Natural killer cell (primary cell): ENCODE data around the gene PPP1R14C. TPM values are rescaled to one million over a fixed set of nuclear protein-coding genes. Genes with fewer than 3 reads are reported as not detected.

ENCODE experiments used
- ATAC-seq, 3 donors: fragments of 150-1000 bp in 2 of 3; fragments of 200-7000 bp in 1 of 3; cut with Tn5 transposase; 1 replicate in 1 of 3; 2 replicates in 2 of 3; pipeline ENCODE4 v1.10.0; 2021; ENCODE audit warnings: mild to moderate bottlenecking in 2 of 3, moderate library complexity in 2 of 3
- DNase-seq, 2 donors: peaks; one replicate each; pipeline versions ENCODE4 v3.0.0 to v3.0.0-alpha.2; 2013 to 2021; ENCODE audit warnings: mixed read lengths in 1 of 2
- H3K27ac ChIP-seq: one replicate; pipeline ENCODE4 v1.5.1; 2013; ENCODE audit warnings: mild to moderate bottlenecking, low read length
- H3K27me3 ChIP-seq: one replicate; pipeline ENCODE4 v1.6.1; 2013; ENCODE audit warnings: low read length; ENCODE audit not compliant: control insufficient read depth, insufficient read depth
- H3K36me3 ChIP-seq: one replicate; pipeline ENCODE4 v1.6.1; 2013; ENCODE audit warnings: low read length; ENCODE audit not compliant: control insufficient read depth, insufficient read depth
- H3K4me1 ChIP-seq: one replicate; pipeline ENCODE4 v1.6.1; 2013; ENCODE audit warnings: low read length; ENCODE audit not compliant: control insufficient read depth, insufficient read depth
- H3K4me3 ChIP-seq: one replicate; pipeline ENCODE4 v1.5.1; 2013; ENCODE audit warnings: low read length
- H3K9me3 ChIP-seq: one replicate; pipeline ENCODE4 v1.6.1; 2013; ENCODE audit warnings: low read length; ENCODE audit not compliant: control insufficient read depth, insufficient read depth
- H3K27ac Mint-ChIP-seq, 2 donors: one replicate each; pipeline ENCODE4 v1.8.0; 2022; ENCODE audit warnings: mild to moderate bottlenecking in 2 of 2, mixed read lengths in 2 of 2, moderate library complexity in 1 of 2
- H3K27me3 Mint-ChIP-seq, 2 donors: one replicate each; pipeline ENCODE4 v1.8.0; 2022; ENCODE audit warnings: low read depth in 2 of 2, mixed read lengths in 2 of 2
- H3K36me3 Mint-ChIP-seq: one replicate; pipeline ENCODE4 v1.8.0; 2022; ENCODE audit warnings: mixed read lengths
- H3K4me1 Mint-ChIP-seq, 2 donors: one replicate each; pipeline ENCODE4 v1.8.0; 2022; ENCODE audit warnings: mixed read lengths in 2 of 2
- H3K4me3 Mint-ChIP-seq: one replicate; pipeline ENCODE4 v1.8.0; 2022; ENCODE audit warnings: mild to moderate bottlenecking, moderate library complexity, mixed read lengths
- H3K9me3 Mint-ChIP-seq, 2 donors: one replicate each; pipeline ENCODE4 v1.8.0; 2022; ENCODE audit warnings: mixed read lengths in 2 of 2
- CTCF ChIP-seq: fragments of 200-600 bp; IDR thresholded peaks from one replicate; pipeline ENCODE4 v1.8.0; 2022; ENCODE audit warnings: antibody characterized with exemption
- whole genome bisulfite sequencing: methylation state at CpG from one replicate; pipeline ENCODE4 v1.1.7; 2013; ENCODE audit warnings: missing lambda C conversion rate; ENCODE audit not compliant: insufficient coverage; 5-methylcytosine and 5-hydroxymethylcytosine counted together
- intact Hi-C: fragments of 100-400 bp; cut with micrococcal nuclease; formaldehyde crosslinking; loops from one replicate; pipeline ENCODE4 v1.14.2; 2022
- total RNA-seq, 4 donors: library from RNA; stranded (reverse); fragments of 120-200 nt in 1 of 4; gene quantifications; one replicate each; pipeline versions ENCODE4 v1.2.3 to v1.2.4, GENCODE V29; 2013 to 2022

PPP1R14C gene
- total RNA-seq, 3 donors from 2014 or later (not counting 1 experiment from before 2014, with no cell fraction given): not detected

- WGBS: 85% methylated on average over 1 of the region's 1 CpG
- no peaks in the 10 kb centered on the region for H3K36me3 ChIP-seq
- peaks cover 26% of the 10 kb centered on the region for H3K27me3 ChIP-seq
- H3K9me3 ChIP-seq: peaks cover 4% of the 10 kb centered on the region
- H3K27ac ChIP-seq: no peak overlapping the region
- no peak for DNase-seq
- intact Hi-C loops: no loop called here
- H3K9me3 Mint-ChIP-seq: no peaks in the 10 kb centered on the region
- no peak overlapping the region for H3K4me3 Mint-ChIP-seq
- ATAC-seq: no peak
- no peak overlapping the region for H3K4me3 ChIP-seq
- H3K4me1 Mint-ChIP-seq: peaks cover 11 to 12% of the 10 kb centered on the region in 2 donors
- H3K27ac Mint-ChIP-seq: no peak overlapping the region
- peaks cover 18% of the 10 kb centered on the region for H3K4me1 ChIP-seq
- no peak for TF ChIP-seq CTCF
- no peaks in the 10 kb centered on the region for H3K36me3 Mint-ChIP-seq
- peaks cover 20 to 55% of the 10 kb centered on the region in 2 donors for H3K27me3 Mint-ChIP-seq
These were observed 128.3 kb downstream of the PPP1R14C start for GRCh38 chr6:150271172-150271500.

DNA sequence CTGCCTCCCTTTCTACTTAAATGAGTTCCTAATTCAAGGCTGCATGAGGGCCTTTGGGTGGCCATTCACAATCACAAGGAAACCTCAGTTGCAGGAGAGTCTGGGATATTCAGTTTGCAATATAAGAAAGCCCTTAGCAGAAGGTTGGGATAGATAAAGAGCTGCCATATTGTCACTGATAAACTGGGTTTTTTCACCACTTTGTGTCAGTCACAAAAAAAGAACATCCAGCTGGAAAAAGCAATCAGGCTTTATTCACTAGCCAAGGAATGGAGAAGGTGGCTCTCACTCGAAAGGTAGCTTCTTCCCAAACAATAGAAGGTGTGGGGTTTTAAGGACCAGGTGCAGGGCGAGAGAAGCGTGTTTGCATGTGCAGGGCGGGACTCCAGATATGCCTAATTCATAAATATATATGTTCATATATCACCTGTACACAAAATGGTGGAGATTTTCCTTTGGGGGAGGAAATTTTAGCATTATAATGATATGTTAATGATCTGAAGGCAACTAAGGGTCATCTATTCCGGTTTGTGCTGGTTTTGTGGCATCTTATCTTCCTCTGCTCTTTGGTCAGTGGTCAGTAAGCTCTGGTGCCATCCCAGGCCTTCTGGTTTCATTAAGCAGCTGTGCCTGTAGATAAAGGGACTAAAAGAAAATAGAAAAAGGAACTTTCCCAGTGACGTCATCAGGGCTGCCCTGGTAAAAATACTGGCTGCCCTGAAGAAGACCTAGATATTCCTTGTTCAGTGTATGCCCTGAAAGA, 128.8 kb downstream of the PPP1R14C start:
- no peak overlapping the region for H3K4me3 Mint-ChIP-seq
- H3K36me3 Mint-ChIP-seq: no peaks in the 10 kb centered on the region
- H3K27ac ChIP-seq: no peak overlapping the region
- 49% methylated on average over 3 of the region's 6 CpGs for WGBS
- no peak overlapping the region for H3K27ac Mint-ChIP-seq
- H3K27me3 Mint-ChIP-seq: peaks cover 20 to 61% of the 10 kb centered on the region in 2 donors
- peaks cover 11 to 12% of the 10 kb centered on the region in 2 donors for H3K4me1 Mint-ChIP-seq
- no peaks in the 10 kb centered on the region for H3K36me3 ChIP-seq
- peaks cover 29% of the 10 kb centered on the region for H3K27me3 ChIP-seq
- TF ChIP-seq CTCF: no peak
- DNase-seq: no peak
- no peak overlapping the region for H3K4me3 ChIP-seq
- H3K4me1 ChIP-seq: peaks cover 18% of the 10 kb centered on the region
- ATAC-seq: no peak
- H3K9me3 ChIP-seq: peaks cover 4% of the 10 kb centered on the region
- intact Hi-C loops: no loop called here
- no peaks in the 10 kb centered on the region for H3K9me3 Mint-ChIP-seq

DNA sequence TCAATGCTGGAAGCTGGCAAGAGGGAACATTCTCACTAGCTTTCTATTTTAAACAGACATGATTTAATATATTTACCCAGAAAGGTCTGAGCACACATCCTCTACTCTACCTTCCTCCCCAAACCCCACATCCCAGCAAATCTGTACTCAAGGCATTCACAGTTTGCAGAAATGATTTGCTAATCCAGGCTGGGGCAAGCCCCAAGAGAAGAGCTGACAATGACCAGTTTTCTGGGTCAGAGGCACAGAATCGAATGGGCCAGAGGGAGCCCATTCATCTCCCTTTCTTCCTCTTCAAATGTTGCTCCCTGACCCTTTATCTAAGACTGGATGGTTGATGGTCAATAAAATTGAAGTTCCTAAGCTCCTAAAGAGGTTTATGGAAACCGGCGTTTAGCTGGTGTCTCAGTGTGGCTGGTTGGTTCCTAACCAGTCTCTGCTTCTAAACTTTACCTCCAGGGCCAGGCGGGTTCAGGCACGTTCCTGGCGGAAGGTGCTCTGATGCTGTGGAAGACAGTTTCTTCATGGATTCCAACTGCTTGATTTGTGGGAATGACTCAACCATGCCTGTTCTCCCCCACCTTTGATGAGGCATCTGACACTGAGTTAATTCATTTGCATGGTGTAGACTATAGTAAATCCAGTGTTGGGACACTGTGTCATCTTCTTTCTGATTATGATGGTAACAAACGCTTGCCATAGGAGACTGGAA, 129.6 kb downstream of the PPP1R14C start:
- 96% methylated on average over 6 of the region's 7 CpGs for WGBS
- H3K36me3 Mint-ChIP-seq: no peaks in the 10 kb centered on the region
- H3K4me3 Mint-ChIP-seq: no peak overlapping the region
- Histone ChIP-seq H3K27me3 (peaks cover 32% of the 10 kb centered on the region), H3K4me3 (no peak overlapping the region), H3K4me1 (peaks cover 18% of the 10 kb centered on the region), H3K27ac (no peak overlapping the region), H3K9me3 (peaks cover 4% of the 10 kb centered on the region), H3K36me3 (no peaks in the 10 kb centered on the region)
- H3K9me3 Mint-ChIP-seq: no peaks in the 10 kb centered on the region
- no peak for TF ChIP-seq CTCF
- ATAC-seq: no peak
- intact Hi-C loops: no loop called here
- no peak for DNase-seq
- no peak overlapping the region for H3K27ac Mint-ChIP-seq
- H3K27me3 Mint-ChIP-seq: peaks cover 22 to 68% of the 10 kb centered on the region in 2 donors
- H3K4me1 Mint-ChIP-seq: peaks cover 11 to 12% of the 10 kb centered on the region in 2 donors
